Astrocyte of the cerebellum (primary cell): ENCODE results near the gene CDK19.

Source experiments
- DNase-seq: peaks from one replicate; pipeline ENCODE4 v3.0.0-alpha.2; 2011; ENCODE audit warnings: low read depth
- H3K4me3 ChIP-seq: 2 replicates; pipeline ENCODE4 v1.5.1; 2011; ENCODE audit warnings: mild to moderate bottlenecking, low read depth, low read length, moderate library complexity
- CTCF ChIP-seq: IDR thresholded peaks from 2 replicates; pipeline ENCODE4 v1.5.1; 2012; ENCODE audit warnings: low read length, low read depth, moderate library complexity, mild to moderate bottlenecking; ENCODE audit errors: missing control alignments
- in situ Hi-C: cut with HindIII; loops from 2 replicates; pipeline ENCODE4 v1.10.0; 2017; ENCODE audit warnings: low sequenced_read_pairs

The CDK19 gene

GRCh38 chr6:110828396-110828795 is 13.1 kb upstream of the CDK19 start:
- H3K4me3 ChIP-seq = no peak overlapping the region
- TF ChIP-seq CTCF = no peak
- no peak for DNase-seq
- in situ Hi-C loops = no loop called here

- in situ Hi-C loops = no loop called here
- no peak overlapping the region for H3K4me3 ChIP-seq
- DNase-seq = no peak
- no peak for TF ChIP-seq CTCF
Measured at GRCh38 chr6:110826236-110827129, 11.2 kb upstream of the CDK19 start.

- TF ChIP-seq CTCF = no peak
- DNase-seq = no peak
- in situ Hi-C loops = no loop called here
- H3K4me3 ChIP-seq = no peak overlapping the region
Measured at GRCh38 chr6:110823146-110823545, 7.9 kb upstream of the CDK19 start.

GRCh38 chr6:110822249-110822648 is 7.0 kb upstream of the CDK19 start:
- no peak for TF ChIP-seq CTCF
- no peak for DNase-seq
- in situ Hi-C loops = no loop called here
- H3K4me3 ChIP-seq = no peak overlapping the region

GRCh38 chr6:110816677-110817076 is 1.4 kb upstream of the CDK19 start:
- no peak overlapping the region for H3K4me3 ChIP-seq
- no peak for DNase-seq

GRCh38 chr6:110815015-110815410 is 256 bp downstream of the CDK19 start:
- in situ Hi-C loops = loop anchor here (5.0 kb wide), 1 partner anchor 278 kb away; no protein-coding TSS in a partner anchor
- peak overlapping the region; percentile 84 for H3K4me3 ChIP-seq
- DNase-seq = no peak
- no peak for TF ChIP-seq CTCF

More at GRCh38 chr6:110816677-110817076, 1.4 kb upstream of the CDK19 start:
- in situ Hi-C loops = loop anchor here (5.0 kb wide), 1 partner anchor 279 kb away; no protein-coding TSS in a partner anchor
- TF ChIP-seq CTCF = no peak
